Caki2 (cell line): Measurements from ENCODE around the gene IL32. TPM values are rescaled to one million over a fixed set of nuclear protein-coding genes. Genes with fewer than 3 reads are reported as not detected.

Source experiments
- DNase-seq: peaks from one replicate; pipeline ENCODE4 v3.0.0-alpha.2; 2015; ENCODE audit warnings: low read depth
- in situ Hi-C: cut with HindIII; loops from 2 replicates; pipeline ENCODE4 v1.10.0; 2016; ENCODE audit warnings: low sequenced_read_pairs, low pct_unique_long_range_greater_than_20kb, mixed read lengths
- total RNA-seq: library from RNA; depleted of rRNA; stranded (reverse); fragments of >200 nt; shearing (Covaris generic); gene quantifications from 2 replicates; pipeline ENCODE4 v1.2.3, GENCODE V29; 2014; ENCODE audit warnings: low replicate concordance; rRNA removed

IL32 gene
- 171 and 219 TPM in 2 replicates for total RNA-seq

- peak; percentile 77 for DNase-seq
- in situ Hi-C loops, result no loop called here
Measured at GRCh38 chr16:3065069-3065741, at the start of gene IL32. TSS of gene IL32 (plus strand) at chr16:3065640. CDS start at chr16:3065812, 172 bp downstream.

GRCh38 chr16:3015865-3016521, 49.4 kb upstream of the IL32 start:
- no peak for DNase-seq
- in situ Hi-C loops, result no loop called here

- in situ Hi-C loops, result no loop called here
- no peak for DNase-seq
Measured at GRCh38 chr16:3017344-3017743, 48.1 kb upstream of the IL32 start.

- in situ Hi-C loops, result no loop called here
- DNase-seq, result no peak
Measured at GRCh38 chr16:3017794-3018506, 47.5 kb upstream of the IL32 start, which contains the start of gene CLDN6. TSS of gene CLDN6 (minus strand) at chr16:3018183. CDS start at chr16:3016021, 2,162 bp downstream.

- DNase-seq, result no peak
- in situ Hi-C loops, result no loop called here
Measured at GRCh38 chr16:3019594-3020246, 45.7 kb upstream of the IL32 start.

DNA sequence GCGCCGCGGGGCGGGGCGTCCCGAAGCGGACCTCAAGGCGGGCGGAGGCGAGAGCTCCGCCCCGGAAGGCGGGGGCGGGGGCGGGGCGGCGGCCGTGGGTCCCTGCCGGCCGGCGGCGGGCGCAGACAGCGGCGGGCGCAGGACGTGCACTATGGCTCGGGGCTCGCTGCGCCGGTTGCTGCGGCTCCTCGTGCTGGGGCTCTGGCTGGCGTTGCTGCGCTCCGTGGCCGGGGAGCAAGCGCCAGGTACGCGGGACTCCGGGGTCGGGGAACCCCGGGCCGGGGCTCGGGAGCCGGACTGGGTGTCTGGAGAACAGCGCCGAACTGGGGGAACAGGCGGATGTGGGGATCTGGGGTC, 45.2 kb upstream of the IL32 start, which contains the start of gene TNFRSF12A:
Gene TNFRSF12A, plus strand, starts transcription at position 122 of the 357 bp plus-strand sequence. Its CDS starts 30 bp downstream, at position 152.
- in situ Hi-C loops, result no loop called here
- DNase-seq, result peak; percentile 76

DNA sequence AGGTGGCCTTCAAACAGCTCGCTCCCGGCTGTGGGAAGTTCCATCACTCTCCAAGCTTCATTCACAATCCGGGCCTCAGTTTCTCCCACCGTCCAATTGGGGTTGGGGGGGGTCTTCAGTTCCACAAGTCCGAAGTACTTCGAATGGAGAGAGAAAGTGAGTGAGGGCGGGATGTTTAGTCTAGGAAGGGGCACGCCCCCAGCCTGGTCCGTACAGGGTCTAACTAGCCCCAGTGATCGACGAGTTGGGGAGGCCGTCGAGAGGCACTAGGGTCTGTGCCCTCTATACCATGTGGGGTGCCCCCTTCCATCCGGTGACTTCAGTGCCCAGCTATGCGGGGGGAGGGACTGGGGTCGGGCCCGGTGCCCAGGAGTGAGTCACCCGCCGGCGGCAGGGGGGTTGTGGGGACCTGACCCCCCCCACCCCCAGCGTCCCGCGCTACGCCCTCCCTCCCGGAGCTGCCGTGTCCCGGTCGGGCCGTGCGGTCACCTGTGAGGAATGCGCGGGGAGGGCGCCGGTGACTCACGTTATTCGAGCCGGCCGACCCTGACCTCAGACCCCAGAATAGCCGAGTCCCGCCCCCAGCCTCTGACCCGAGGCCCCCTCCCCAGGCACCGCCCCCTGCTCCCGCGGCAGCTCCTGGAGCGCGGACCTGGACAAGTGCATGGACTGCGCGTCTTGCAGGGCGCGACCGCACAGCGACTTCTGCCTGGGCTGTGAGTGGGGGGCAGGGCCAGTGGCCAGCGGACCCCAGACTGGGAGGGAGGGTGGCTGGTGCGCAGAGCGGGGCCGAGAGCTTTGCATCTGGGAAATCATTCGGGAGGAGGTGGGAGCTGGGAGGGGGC, 44.6 kb upstream of the IL32 start:
- DNase-seq, result peak; percentile 97
- in situ Hi-C loops, result no loop called here

DNA sequence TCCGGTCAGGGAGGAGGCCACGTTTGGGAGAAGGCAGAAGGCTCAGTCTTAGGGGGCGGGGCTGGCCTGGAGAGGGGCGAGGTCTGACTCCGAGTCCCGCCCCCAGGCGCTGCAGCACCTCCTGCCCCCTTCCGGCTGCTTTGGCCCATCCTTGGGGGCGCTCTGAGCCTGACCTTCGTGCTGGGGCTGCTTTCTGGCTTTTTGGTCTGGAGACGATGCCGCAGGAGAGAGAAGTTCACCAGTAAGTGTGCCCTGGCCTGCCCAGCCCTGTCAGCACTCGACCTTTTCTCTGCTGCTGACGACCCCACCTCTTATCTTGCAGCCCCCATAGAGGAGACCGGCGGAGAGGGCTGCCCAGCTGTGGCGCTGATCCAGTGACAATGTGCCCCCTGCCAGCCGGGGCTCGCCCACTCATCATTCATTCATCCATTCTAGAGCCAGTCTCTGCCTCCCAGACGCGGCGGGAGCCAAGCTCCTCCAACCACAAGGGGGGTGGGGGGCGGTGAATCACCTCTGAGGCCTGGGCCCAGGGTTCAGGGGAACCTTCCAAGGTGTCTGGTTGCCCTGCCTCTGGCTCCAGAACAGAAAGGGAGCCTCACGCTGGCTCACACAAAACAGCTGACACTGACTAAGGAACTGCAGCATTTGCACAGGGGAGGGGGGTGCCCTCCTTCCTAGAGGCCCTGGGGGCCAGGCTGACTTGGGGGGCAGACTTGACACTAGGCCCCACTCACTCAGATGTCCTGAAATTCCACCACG, 43.8 kb upstream of the IL32 start:
- in situ Hi-C loops, result no loop called here
- peak; percentile 99 for DNase-seq

DNA sequence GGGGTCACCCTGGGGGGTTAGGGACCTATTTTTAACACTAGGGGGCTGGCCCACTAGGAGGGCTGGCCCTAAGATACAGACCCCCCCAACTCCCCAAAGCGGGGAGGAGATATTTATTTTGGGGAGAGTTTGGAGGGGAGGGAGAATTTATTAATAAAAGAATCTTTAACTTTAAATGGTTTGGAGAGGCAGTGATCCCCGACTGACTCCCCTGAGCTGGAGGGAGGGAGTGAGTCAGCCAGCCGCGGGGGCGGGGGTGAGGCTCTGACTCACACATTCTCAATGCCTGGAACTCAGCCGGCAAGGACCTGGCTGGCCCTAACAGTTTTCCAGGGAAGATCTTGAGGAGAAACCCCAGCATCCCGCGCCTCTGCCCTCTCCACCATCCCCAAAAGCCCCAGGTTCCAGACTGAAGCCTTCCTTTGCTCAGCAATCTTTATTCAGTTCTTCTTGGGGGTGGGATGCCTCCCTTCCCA, 43.2 kb upstream of the IL32 start:
- DNase-seq, result peak; percentile 97
- in situ Hi-C loops, result no loop called here

- in situ Hi-C loops, result no loop called here
- DNase-seq, result no peak
Measured at GRCh38 chr16:3022684-3023414, 42.6 kb upstream of the IL32 start.

DNA sequence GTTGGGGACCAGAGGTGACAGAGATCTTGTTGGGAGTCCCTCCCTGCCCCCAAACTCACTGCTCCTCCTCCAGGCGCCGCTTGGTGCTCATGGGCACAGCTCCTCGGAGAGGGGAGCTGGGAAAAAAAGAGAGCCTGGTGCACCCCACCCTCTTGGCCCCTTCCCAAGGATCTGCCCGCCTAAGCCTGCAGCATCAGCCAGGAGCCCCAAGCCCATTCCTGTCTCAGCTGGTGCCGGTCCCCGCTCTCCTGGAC, 42.1 kb upstream of the IL32 start:
- DNase-seq, result peak; percentile 94
- in situ Hi-C loops, result no loop called here

DNA sequence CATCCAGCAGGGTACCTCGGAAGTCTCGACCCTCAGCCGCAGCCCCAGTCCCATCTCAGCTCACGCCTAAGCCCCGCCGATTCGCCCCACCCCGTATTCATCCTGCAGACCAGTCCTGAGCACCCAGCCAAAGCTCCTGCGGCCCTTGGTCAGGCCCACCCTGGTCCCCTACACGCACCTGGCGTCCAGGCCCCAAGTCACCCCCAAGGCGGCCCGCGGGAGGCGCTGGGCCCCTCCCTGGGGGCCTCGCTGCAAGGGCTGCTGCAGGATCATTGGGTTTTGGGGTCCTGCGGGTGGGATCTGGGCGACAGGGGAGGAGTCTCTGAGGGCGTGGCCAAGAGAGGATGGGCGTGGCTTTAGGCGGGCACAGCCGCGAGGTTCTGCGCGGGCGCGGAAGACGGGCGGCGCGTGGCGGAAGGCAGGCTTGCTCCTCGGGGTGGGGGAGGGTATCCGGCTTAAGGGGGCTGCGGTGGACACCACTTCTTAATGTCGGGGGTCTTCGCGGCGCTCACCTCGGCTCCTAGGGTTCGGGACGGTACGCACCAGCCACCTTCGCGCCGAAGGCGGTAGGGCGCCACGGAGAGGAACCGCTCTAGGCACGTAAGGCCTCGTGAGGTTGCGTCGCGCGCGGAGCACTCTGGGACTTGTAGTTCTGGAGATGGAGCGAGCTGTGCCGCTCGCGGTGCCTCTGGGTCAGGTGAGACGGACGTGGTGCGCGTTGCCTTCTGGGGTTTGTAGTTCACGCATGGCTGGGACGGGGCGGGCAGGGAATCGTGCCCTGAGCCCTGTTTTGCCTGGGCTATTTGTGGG, 41.6 kb upstream of the IL32 start, which contains the start of the genes HCFC1R1 and THOC6:
Gene HCFC1R1, minus strand, starts transcription at position 274 of the 810 bp plus-strand sequence. Its CDS starts 1 bp downstream, at position 273.
Gene THOC6, plus strand, starts transcription at position 367 of the 810 bp plus-strand sequence. Its CDS starts 292 bp downstream, at position 659.
- DNase-seq, result peak; percentile 97
- in situ Hi-C loops, result no loop called here

DNA sequence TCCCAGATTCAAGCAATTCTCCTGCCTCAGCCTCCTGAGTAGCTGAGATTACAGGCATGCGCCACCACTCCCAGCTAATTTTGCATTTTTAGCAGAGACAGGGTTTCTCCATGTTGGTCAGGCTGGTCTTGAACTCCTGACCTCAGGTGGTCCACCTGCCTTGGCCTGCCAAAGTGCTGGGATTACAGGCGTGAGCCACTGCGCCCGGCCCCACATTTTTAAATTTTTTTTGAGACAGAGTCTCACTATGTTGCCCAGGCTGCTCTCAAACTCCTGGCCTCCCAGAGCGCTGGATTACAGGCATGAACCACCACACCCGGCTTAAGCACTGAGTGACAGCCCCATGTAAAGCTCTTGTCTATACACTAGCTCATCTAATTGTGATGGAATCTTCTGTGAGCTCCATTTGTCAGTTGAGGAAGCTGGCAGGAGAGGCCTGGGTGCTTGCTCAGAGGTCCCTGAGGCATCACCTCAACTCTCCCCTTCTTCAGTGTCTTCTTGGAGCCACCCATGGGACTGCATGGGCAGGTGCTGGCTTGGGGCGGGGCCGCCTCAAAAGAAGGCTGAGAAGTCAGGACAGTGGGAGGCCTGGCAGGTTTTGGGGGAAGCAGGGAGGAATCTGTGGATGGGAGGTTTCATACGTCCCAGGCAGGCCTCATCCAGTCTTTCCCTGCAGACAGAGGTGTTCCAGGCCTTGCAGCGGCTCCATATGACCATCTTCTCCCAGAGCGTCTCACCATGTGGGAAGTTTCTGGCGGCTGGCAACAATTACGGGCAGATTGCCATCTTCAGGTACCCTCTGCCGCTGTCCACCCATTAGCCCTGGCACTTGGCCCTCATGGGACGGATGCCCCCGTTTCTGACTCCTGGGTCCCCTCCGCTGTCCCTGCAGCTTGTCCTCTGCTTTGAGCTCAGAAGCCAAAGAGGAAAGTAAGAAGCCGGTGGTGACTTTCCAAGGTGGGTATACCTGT, 40.1 kb upstream of the IL32 start:
- in situ Hi-C loops, result no loop called here
- no peak for DNase-seq

GRCh38 chr16:3026003-3026378, 39.4 kb upstream of the IL32 start:
- in situ Hi-C loops, result no loop called here
- no peak for DNase-seq
